CD4-positive, CD25-positive, alpha-beta regulatory T cell (primary cell): ENCODE results near the gene EIF2A. TPM values are rescaled to one million over a fixed set of nuclear protein-coding genes. Genes with fewer than 3 reads are reported as not detected.
A peak's percentile ranks its signal among the peaks of the same experiment; 100 is the strongest.
"Not testable (repeated sequence)": the region's sequence is repeated elsewhere in the genome, so short reads cannot be mapped to it uniquely, and the experiment has no call there.

Experiments used
- ATAC-seq, 2 donors: fragments of 150-1000 bp; cut with Tn5 transposase; one replicate each; pipeline ENCODE4 v1.10.0; 2021; ENCODE audit warnings: low read depth in 2 of 2, moderate number of reproducible peaks in 2 of 2, moderate library complexity in 1 of 2
- DNase-seq, 3 donors: peaks; one replicate each; pipeline versions ENCODE4 v3.0.0 to v3.0.0-alpha.2; 2012 to 2022; ENCODE audit warnings: mixed read lengths in 1 of 3
- H3K27ac ChIP-seq: one replicate; pipeline ENCODE4 v1.7.0; 2013; ENCODE audit warnings: mild to moderate bottlenecking, low read length; ENCODE audit not compliant: insufficient read depth, poor library complexity, severe bottlenecking
- H3K27me3 ChIP-seq: one replicate; pipeline ENCODE4 v1.7.0; 2013; ENCODE audit warnings: low read length; ENCODE audit not compliant: control insufficient read depth, insufficient read depth
- H3K36me3 ChIP-seq: one replicate; pipeline ENCODE4 v1.7.0; 2013; ENCODE audit warnings: mild to moderate bottlenecking, low read length, moderate library complexity; ENCODE audit not compliant: control insufficient read depth, insufficient read depth
- H3K4me1 ChIP-seq: 2 replicates; pipeline ENCODE4 v1.7.0; 2013; ENCODE audit warnings: mild to moderate bottlenecking, low read length; ENCODE audit not compliant: insufficient read depth, control insufficient read depth, poor library complexity, severe bottlenecking
- H3K4me3 ChIP-seq: one replicate; pipeline ENCODE4 v1.7.0; 2013; ENCODE audit warnings: low read depth, mild to moderate bottlenecking, low read length, moderate library complexity
- H3K9me3 ChIP-seq, 2 experiments: 1 replicate in 1 of 2; 2 replicates in 1 of 2; pipeline ENCODE4 v1.7.0; 2013; ENCODE audit warnings: low read length in 2 of 2, mild to moderate bottlenecking in 1 of 2, moderate library complexity in 1 of 2; ENCODE audit not compliant: control insufficient read depth in 2 of 2
- H3K27ac Mint-ChIP-seq, 3 donors: one replicate each; pipeline ENCODE4 v1.8.0; 2020 to 2022; ENCODE audit warnings: mild to moderate bottlenecking in 3 of 3, mixed read lengths in 3 of 3, moderate library complexity in 2 of 3
- H3K27me3 Mint-ChIP-seq: one replicate; pipeline ENCODE4 v1.8.0; 2022; ENCODE audit warnings: mild to moderate bottlenecking, mixed read lengths
- H3K36me3 Mint-ChIP-seq: one replicate; pipeline ENCODE4 v1.8.0; 2020; ENCODE audit warnings: mixed read lengths
- H3K4me1 Mint-ChIP-seq, 4 donors: one replicate each; pipeline ENCODE4 v1.8.0; 2020 to 2022; ENCODE audit warnings: mixed read lengths in 4 of 4, mild to moderate bottlenecking in 1 of 4
- H3K4me3 Mint-ChIP-seq, 4 donors: one replicate each; pipeline ENCODE4 v1.8.0; 2020 to 2022; ENCODE audit warnings: mild to moderate bottlenecking in 4 of 4, mixed read lengths in 4 of 4, moderate library complexity in 3 of 4
- H3K9me3 Mint-ChIP-seq, 7 donors: one replicate each; pipeline ENCODE4 v1.8.0; 2020 to 2022; ENCODE audit warnings: mixed read lengths in 7 of 7, mild to moderate bottlenecking in 3 of 7, moderate library complexity in 2 of 7
- polyA plus RNA-seq, 4 donors: library from polyadenylated mRNA; unstranded; fragments of 300-500 nt; fragmentation: Illumina TruSeq; gene quantifications; one replicate each; pipeline ENCODE4 v1.2.3, GENCODE V29; 2021
- total RNA-seq: library from RNA; stranded (reverse); gene quantifications from one replicate; pipeline ENCODE4 v1.2.3, GENCODE V29; 2022

EIF2A gene
- total and polyA plus RNA-seq, 5 donors from 2014 or later = 34.1 to 94.4 (median 49.4) TPM

DNA sequence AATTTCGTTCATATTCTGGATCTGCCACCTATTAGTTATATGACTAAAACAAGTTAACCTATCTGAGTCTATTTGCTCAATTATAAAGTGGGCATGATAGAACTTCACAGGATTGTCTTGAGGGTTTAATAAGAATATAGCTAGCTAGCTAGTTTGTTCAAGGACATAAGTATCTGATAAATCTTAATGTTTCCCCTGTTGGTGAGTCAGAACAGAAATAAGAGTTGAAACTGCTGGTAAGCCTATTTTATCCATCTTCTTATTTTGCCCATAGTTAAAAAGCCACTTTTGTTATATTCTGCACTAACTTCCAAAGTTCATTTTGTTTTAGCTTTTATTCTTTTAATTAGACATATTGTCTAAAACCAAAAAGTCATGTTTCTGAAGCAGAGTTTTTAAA, 65.9 kb downstream of the EIF2A start:
- Mint-ChIP-seq H3K4me1 (peaks cover 56 to 73% (median 65%) of the 10 kb centered on the region in 4 donors), H3K9me3 (peaks cover 0 to 2% (median 0%) of the 10 kb centered on the region in 7 donors), H3K27ac (peak overlapping the region in 1 of 3 donors; percentile 59), H3K27me3 (no peaks in the 10 kb centered on the region), H3K36me3 (peaks cover 30% of the 10 kb centered on the region), H3K4me3 (peak overlapping the region in 2 of 4 donors; percentile 19 to 33)
- peak overlapping the region; percentile 28 for H3K4me3 ChIP-seq
- no peaks in the 10 kb centered on the region for H3K27me3 ChIP-seq
- no peaks in the 10 kb centered on the region for H3K9me3 ChIP-seq
- peaks cover 12% of the 10 kb centered on the region for H3K36me3 ChIP-seq
- peaks cover 44% of the 10 kb centered on the region for H3K4me1 ChIP-seq
- DNase-seq (no peak), ATAC-seq (no peak)
- H3K27ac ChIP-seq = peak overlapping the region; percentile 23

DNA sequence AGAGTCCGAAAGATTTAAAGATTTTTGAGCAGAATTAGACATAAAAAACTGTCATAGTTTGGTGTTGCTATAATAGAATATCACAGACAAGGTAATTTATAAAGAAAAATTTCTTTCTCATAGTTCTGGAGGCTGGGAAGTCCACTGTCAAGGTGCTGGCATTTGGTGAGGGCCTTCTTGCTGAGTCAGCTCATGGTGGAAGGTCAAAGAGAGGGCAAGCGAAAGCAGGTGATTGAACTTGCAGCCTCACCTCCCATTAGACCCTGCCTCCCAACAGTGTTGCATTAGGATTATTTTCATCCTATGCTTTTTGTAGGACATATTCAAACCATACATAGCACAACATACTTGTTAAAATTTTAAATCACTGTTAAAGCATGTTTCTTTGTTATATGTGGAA, 66.4 kb downstream of the EIF2A start:
- Histone ChIP-seq H3K27ac (no peak overlapping the region), H3K27me3 (no peaks in the 10 kb centered on the region), H3K4me3 (peak overlapping the region; percentile 4), H3K36me3 (peaks cover 9% of the 10 kb centered on the region), H3K4me1 (peaks cover 39% of the 10 kb centered on the region), H3K9me3 (no peaks in the 10 kb centered on the region)
- Mint-ChIP-seq H3K27me3 (no peaks in the 10 kb centered on the region), H3K4me3 (peak overlapping the region in 3 of 4 donors; percentile 11 to 33 (median 19)), H3K27ac (peak overlapping the region in 2 of 3 donors; percentile 10 to 59), H3K4me1 (peaks cover 50 to 73% (median 63%) of the 10 kb centered on the region in 4 donors), H3K36me3 (peaks cover 27% of the 10 kb centered on the region), H3K9me3 (peaks cover 0 to 2% (median 0%) of the 10 kb centered on the region in 7 donors)
- DNase-seq (no peak), ATAC-seq (no peak)

DNA sequence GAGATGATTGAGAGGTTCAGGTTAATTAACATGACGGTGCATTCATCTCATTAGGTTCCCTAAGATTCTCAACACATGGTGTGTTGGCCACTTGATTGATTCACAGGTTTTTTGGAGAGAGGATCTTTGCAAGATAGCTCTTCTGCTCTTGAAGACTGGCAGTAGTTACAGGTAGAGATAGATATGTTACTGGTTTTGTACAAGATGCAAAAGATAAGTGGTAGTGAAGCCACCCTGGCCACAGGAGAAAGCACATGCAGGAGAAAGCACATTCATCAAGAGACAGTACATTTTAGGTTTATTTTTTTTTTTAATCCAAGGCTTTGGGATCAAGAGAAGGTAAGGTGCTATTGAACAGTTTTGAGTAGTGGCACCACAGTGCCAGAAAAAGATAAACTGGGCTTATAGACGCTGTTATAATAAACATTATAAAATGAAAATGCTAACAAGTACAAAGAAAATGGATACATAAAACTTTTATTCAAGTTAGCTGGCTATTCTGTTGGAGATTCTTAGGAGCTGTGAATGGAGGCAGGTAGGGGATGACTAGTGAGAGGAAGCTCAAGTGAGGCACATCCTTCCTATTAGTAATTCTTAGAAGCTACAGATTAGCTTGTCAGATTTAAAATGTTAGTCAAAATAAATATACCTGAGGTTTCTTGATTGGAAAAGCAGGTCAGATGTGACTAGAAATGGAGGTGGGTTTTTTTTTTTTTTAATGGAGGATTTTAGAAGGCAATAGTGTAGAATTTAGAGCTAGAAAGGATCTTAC, 67.3 kb downstream of the EIF2A start:
- Histone ChIP-seq H3K9me3 (no peaks in the 10 kb centered on the region), H3K4me1 (peaks cover 34% of the 10 kb centered on the region), H3K27ac (no peak overlapping the region), H3K4me3 (peak overlapping the region; percentile 17), H3K27me3 (no peaks in the 10 kb centered on the region), H3K36me3 (peaks cover 16% of the 10 kb centered on the region)
- Mint-ChIP-seq H3K27ac (peak overlapping the region in 2 of 3 donors; percentile 9 to 42), H3K36me3 (peaks cover 32% of the 10 kb centered on the region), H3K4me3 (peak overlapping the region; percentile 19 to 77 (median 28)), H3K4me1 (peaks cover 42 to 73% (median 64%) of the 10 kb centered on the region in 4 donors), H3K9me3 (peaks cover 0 to 2% (median 0%) of the 10 kb centered on the region in 7 donors), H3K27me3 (no peaks in the 10 kb centered on the region)
- peak in 1 of 3 donors; percentile 31 for DNase-seq
- ATAC-seq = peak in 1 of 2 donors; percentile 55

DNA sequence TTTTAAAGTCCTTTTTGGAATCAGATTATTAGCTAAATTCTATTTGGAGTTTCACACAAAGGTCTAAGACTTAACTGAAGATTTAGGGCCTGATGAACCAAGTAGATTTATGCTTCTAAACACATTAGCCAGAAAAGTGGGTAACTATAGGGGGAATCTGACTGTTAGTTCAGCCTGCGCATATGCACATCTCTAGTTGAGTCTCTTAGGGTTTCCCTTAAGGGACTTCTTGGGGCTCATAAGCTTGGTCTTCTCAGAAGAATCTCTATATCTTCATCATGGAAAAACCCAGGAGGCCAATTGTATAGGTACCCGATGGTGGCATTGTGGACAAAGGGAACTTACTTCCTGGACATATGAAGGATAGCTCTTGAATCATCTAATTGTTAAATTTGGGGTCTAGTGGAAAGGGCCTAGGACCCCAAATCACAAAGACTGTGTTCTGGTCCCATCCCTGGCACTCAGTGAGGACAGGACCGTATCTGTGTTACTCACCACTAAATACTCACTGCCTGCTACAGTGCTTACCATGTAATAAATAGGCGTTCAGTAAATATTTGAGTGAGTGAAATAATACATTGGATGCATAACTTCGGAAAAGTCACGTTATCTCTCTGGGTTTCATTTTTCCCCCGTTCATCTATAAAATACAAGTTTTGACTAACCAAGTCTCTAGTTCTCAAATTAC, 73.6 kb downstream of the EIF2A start:
- peaks cover 50 to 68% (median 60%) of the 10 kb centered on the region in 4 donors for H3K4me1 Mint-ChIP-seq

DNA sequence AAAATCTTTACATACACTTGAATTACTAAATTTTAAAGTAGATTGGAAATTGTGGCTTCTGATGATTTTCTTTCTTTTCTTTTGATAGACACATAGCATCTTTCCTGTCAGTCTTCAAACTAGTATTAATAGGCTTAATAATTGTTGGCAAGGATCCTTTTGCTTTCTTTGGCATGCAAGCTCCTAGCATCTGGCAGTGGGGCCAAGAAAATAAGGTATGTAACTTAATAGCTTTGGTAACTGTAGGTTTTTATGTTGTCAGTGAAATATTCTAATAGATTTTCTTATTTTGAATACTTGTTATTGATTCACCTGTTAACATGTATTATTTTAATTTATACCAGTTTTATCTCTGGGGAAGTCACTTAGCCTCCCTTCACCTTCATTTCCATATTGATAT, 76.4 kb downstream of the EIF2A start:
- not testable (repeated sequence) for H3K4me3 ChIP-seq, DNase-seq, H3K4me3 Mint-ChIP-seq, H3K27me3 Mint-ChIP-seq, H3K9me3 ChIP-seq, H3K9me3 Mint-ChIP-seq, H3K27me3 ChIP-seq, ATAC-seq
- Mint-ChIP-seq H3K36me3 (peaks cover 39% of the 10 kb centered on the region), H3K4me1 (peaks cover 42 to 57% (median 50%) of the 10 kb centered on the region in 4 donors), H3K27ac (peak overlapping the region in 1 of 3 donors; percentile 73)
- Histone ChIP-seq H3K36me3 (peaks cover 44% of the 10 kb centered on the region), H3K27ac (peak overlapping the region; percentile 5), H3K4me1 (peaks cover 22% of the 10 kb centered on the region)

More for the DNA sequence above, 73.6 kb downstream of the EIF2A start:
- Mint-ChIP-seq H3K27ac (no peak overlapping the region), H3K4me3 (peak overlapping the region in 1 of 4 donors; percentile 60), H3K27me3 (no peaks in the 10 kb centered on the region), H3K9me3 (peaks cover 0 to 2% (median 0%) of the 10 kb centered on the region in 7 donors), H3K36me3 (peaks cover 15% of the 10 kb centered on the region)
- H3K9me3 ChIP-seq = no peaks in the 10 kb centered on the region
- no peak overlapping the region for H3K27ac ChIP-seq
- H3K27me3 ChIP-seq = no peaks in the 10 kb centered on the region
- H3K36me3 ChIP-seq = peaks cover 17% of the 10 kb centered on the region
- H3K4me1 ChIP-seq = peaks cover 22% of the 10 kb centered on the region
- DNase-seq = no peak
- H3K4me3 ChIP-seq = no peak overlapping the region
- no peak for ATAC-seq

DNA sequence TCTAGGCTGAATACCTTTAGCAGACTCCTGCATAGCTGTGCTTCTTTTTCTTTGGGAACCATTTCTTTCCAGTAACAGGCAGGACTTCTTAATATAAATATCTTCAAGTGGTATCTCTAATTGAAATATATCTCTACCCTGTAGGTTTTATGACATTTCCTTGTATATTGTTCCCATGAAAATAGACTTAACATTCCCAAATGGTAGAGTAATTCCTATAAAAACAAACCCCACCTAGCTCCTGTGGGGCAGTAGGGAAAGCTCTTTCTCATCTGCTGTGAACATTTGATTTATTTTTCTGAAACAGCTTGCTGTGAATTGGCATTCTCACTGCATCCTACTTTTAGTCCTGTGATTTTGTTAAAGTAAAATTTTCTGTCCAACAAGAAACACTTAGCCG, 77.4 kb downstream of the EIF2A start:
- ATAC-seq (no peak), DNase-seq (no peak)
- Mint-ChIP-seq H3K9me3 (peaks cover 0 to 2% (median 0%) of the 10 kb centered on the region in 7 donors), H3K4me3 (no peak overlapping the region), H3K27ac (peak overlapping the region in 1 of 3 donors; percentile 13), H3K36me3 (peaks cover 31% of the 10 kb centered on the region), H3K4me1 (peaks cover 33 to 47% (median 45%) of the 10 kb centered on the region in 4 donors), H3K27me3 (no peaks in the 10 kb centered on the region)
- H3K4me1 ChIP-seq = peaks cover 22% of the 10 kb centered on the region
- H3K9me3 ChIP-seq = no peaks in the 10 kb centered on the region
- H3K27ac ChIP-seq = peak overlapping the region; percentile 23
- H3K27me3 ChIP-seq = no peaks in the 10 kb centered on the region
- H3K4me3 ChIP-seq = no peak overlapping the region
- H3K36me3 ChIP-seq = peaks cover 44% of the 10 kb centered on the region

DNA sequence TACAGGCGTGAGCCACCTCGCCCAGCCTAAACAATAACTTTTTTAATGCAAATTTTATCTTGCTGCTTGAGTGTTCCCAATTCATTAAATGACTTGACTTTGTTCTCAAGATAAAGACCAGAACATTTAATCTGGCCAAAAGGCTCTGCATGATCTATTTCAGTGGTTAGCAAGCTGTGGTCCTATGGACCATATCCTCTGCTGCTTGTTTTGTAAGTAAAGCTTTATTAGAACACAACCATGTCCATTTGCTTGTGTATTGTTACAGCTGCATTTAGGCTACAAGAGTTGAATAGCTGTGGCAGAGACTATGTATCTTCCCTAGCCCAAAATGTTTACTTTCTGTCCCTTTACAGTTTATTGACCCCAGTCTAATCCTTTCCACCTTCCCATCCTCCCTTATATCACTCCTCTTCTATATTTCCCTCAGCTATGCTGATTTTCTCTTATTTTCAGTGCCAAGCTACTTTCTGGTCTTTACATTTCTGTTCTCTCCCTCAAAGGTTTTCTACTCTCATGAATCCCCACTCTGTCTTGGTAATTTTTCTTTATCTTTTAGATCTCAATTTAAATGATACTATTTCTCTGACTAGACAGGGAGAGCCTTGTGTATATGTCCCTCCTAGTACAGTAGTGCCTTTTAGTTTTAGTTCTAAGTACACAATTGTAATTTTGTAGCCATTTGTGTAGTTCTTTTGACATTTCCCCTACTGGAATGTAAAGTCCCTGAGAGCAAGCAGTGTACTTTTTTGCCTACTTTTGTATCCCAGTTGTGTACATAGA, 79.8 kb downstream of the EIF2A start:
- H3K36me3 ChIP-seq = peaks cover 49% of the 10 kb centered on the region
- H3K4me1 ChIP-seq = peaks cover 12% of the 10 kb centered on the region
- no peak overlapping the region for H3K27ac ChIP-seq
- no peak overlapping the region for H3K4me3 ChIP-seq
- ATAC-seq = no peak
- H3K27me3 ChIP-seq = no peaks in the 10 kb centered on the region
- DNase-seq = no peak
- no peaks in the 10 kb centered on the region for H3K9me3 ChIP-seq
- Mint-ChIP-seq H3K4me3 (peak overlapping the region in 1 of 4 donors; percentile 2), H3K4me1 (peaks cover 22 to 35% (median 28%) of the 10 kb centered on the region in 4 donors), H3K27ac (peak overlapping the region in 1 of 3 donors; percentile 17), H3K27me3 (no peaks in the 10 kb centered on the region), H3K36me3 (peaks cover 36% of the 10 kb centered on the region), H3K9me3 (peaks cover 0 to 2% (median 0%) of the 10 kb centered on the region in 7 donors)
